K562 (cell line): ENCODE data around the gene UROD. TPM values are rescaled to one million over a fixed set of nuclear protein-coding genes. Genes with fewer than 3 reads are reported as not detected.

Experiments used
- BCOR ChIP-seq: fragments of 450-650 bp; IDR thresholded peaks from 2 replicates; pipeline ENCODE4 v1.6.1; 2016
- CXXC5 ChIP-seq: fragments of 250-450 bp; sonication (Bioruptor Pico); IDR thresholded peaks from 2 replicates; pipeline ENCODE4 v1.8.0; 2022; ENCODE audit warnings: inconsistent platforms, mild to moderate bottlenecking, moderate library complexity
- GATAD2A ChIP-seq: fragments of 450-650 bp; IDR thresholded peaks from 2 replicates; pipeline ENCODE4 v1.6.1; 2017
- KDM1A ChIP-seq, 2 experiments: fragments of 450-650 bp; IDR thresholded peaks; 2 replicates each; pipeline ENCODE4 v1.6.1; 2016; ENCODE audit warnings: mild to moderate bottlenecking in 2 of 2
- MED1 ChIP-seq: sonication (generic); formaldehyde crosslinking; IDR thresholded peaks from 2 replicates; pipeline ENCODE4 v1.8.1; 2023; ENCODE audit warnings: missing genetic modification reagents, borderline replicate concordance
- MTA3 ChIP-seq: fragments of 450-650 bp; formaldehyde crosslinking; IDR thresholded peaks from 2 replicates; pipeline ENCODE4 v1.6.1; 2017; ENCODE audit warnings: mild to moderate bottlenecking, borderline replicate concordance
- NEUROD1 ChIP-seq: fragments of 150-350 bp; IDR thresholded peaks from 2 replicates; pipeline ENCODE4 v1.6.1; 2014; ENCODE audit warnings: borderline replicate concordance, low read length, low read depth; ENCODE audit not compliant: partially characterized antibody
- PTBP1 ChIP-seq: fragments of 200-400 bp; formaldehyde crosslinking; IDR thresholded peaks from 2 replicates; pipeline ENCODE4 v1.6.1; 2017; ENCODE audit warnings: low read depth, low read length
- RBM34 ChIP-seq: fragments of 200-400 bp; formaldehyde crosslinking; IDR thresholded peaks from 2 replicates; pipeline ENCODE4 v1.6.1; 2018; ENCODE audit warnings: low read length, borderline replicate concordance; ENCODE audit not compliant: insufficient read depth
- SAFB ChIP-seq: fragments of 200-400 bp; formaldehyde crosslinking; IDR thresholded peaks from 2 replicates; pipeline ENCODE4 v1.6.1; 2017; ENCODE audit warnings: low read depth, low read length, borderline replicate concordance
- TAF7 ChIP-seq: fragments of 450-650 bp; IDR thresholded peaks from 2 replicates; pipeline ENCODE4 v1.6.1; 2016; ENCODE audit warnings: missing genetic modification characterization, missing compliant biosample characterization
- ZC3H8 ChIP-seq: fragments of 450-650 bp; IDR thresholded peaks from 2 replicates; pipeline ENCODE4 v1.6.1; 2017
- ZNF174 ChIP-seq: fragments of 250-450 bp; sonication (Bioruptor Pico); IDR thresholded peaks from 2 replicates; pipeline ENCODE4 v1.4.0; 2020; ENCODE audit warnings: mild to moderate bottlenecking
- polyA plus RNA-seq, 8 experiments: library from polyadenylated mRNA; depleted of rRNA in 4 of 8; stranded (reverse) in 5 of 8; unstranded in 3 of 8; fragments of >200 nt; fragmentation: Nextera tagmentation in 2 of 8; fragmentation: Illumina TruSeq in 1 of 8; extraction: Ambion mirVana in 2 of 8; extraction: Trizol in 1 of 8; gene quantifications; 2 replicates each; pipeline versions ENCODE4 v1.2.1 to v1.2.3, GENCODE V29; 2011 to 2014; ENCODE audit warnings: inconsistent platforms in 1 of 8, missing spikeins in 1 of 8
- total RNA-seq, 7 experiments: library from RNA; depleted of rRNA in 6 of 7; stranded (reverse); fragments of >200 nt in 6 of 7; fragmentation: Illumina TruSeq in 2 of 7; extraction: Trizol in 2 of 7; gene quantifications; 2 replicates each; pipeline versions ENCODE4 v1.2.1 to v1.2.3, GENCODE V29; 2011 to 2021; ENCODE audit warnings: low replicate concordance in 1 of 7
- TF ChIP-seq, protein P1 (sequence below): sonication (generic); formaldehyde crosslinking; IDR thresholded peaks from 2 replicates; pipeline ENCODE4 v1.8.1; 2023; ENCODE audit warnings: missing genetic modification reagents, mild to moderate bottlenecking, borderline replicate concordance
- TF ChIP-seq, protein P2 (sequence below): sonication (generic); formaldehyde crosslinking; IDR thresholded peaks from 2 replicates; pipeline ENCODE4 v1.8.0; 2023; ENCODE audit warnings: missing genetic modification reagents, mild to moderate bottlenecking, borderline replicate concordance
- TF ChIP-seq, protein P3 (sequence below): sonication (generic); formaldehyde crosslinking; IDR thresholded peaks from 2 replicates; pipeline ENCODE4 v1.8.1; 2023; ENCODE audit warnings: mild to moderate bottlenecking, missing genetic modification reagents

Gene UROD
- total and polyA plus RNA-seq, 9 of the 15 experiments (the other 6 are each of a cell fraction or from before 2014, with no cell fraction given) = 533 to 2,933 (median 1,100) TPM

DNA sequence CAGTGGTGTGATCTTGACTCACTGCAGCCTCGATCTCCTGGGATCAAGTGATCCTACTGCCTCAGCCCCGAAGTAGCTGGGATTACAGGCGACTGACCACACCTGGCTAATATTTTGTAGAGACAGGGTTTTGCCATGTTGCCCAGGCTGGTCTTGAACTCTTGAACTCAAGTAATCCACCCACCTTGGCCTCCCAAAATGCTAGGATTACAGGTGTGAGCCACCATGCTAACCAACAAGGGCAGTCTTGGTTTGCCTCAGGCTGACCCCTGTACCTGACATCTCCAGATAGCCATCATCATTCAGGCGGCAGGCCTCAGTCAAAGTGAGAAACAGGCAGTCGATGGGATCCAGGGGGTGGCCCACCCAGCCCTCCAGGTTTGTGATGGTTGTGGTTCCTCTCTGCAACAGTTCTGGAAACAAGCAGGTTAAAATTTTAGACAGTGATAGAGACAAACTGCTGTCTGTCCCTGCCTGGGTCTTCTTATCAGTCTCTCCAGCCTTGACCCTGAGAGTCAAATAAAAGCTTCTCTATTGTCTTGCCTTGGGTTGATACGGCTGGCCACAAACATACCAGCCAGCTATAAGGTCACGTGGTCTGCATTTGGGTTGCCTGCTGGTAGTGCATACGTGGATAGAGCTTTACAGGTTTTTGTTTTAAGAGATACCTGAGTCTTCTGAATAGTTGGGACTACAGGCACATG lies 26.8 kb downstream of the UROD start (continued):
- TF ChIP-seq, protein P1, sequence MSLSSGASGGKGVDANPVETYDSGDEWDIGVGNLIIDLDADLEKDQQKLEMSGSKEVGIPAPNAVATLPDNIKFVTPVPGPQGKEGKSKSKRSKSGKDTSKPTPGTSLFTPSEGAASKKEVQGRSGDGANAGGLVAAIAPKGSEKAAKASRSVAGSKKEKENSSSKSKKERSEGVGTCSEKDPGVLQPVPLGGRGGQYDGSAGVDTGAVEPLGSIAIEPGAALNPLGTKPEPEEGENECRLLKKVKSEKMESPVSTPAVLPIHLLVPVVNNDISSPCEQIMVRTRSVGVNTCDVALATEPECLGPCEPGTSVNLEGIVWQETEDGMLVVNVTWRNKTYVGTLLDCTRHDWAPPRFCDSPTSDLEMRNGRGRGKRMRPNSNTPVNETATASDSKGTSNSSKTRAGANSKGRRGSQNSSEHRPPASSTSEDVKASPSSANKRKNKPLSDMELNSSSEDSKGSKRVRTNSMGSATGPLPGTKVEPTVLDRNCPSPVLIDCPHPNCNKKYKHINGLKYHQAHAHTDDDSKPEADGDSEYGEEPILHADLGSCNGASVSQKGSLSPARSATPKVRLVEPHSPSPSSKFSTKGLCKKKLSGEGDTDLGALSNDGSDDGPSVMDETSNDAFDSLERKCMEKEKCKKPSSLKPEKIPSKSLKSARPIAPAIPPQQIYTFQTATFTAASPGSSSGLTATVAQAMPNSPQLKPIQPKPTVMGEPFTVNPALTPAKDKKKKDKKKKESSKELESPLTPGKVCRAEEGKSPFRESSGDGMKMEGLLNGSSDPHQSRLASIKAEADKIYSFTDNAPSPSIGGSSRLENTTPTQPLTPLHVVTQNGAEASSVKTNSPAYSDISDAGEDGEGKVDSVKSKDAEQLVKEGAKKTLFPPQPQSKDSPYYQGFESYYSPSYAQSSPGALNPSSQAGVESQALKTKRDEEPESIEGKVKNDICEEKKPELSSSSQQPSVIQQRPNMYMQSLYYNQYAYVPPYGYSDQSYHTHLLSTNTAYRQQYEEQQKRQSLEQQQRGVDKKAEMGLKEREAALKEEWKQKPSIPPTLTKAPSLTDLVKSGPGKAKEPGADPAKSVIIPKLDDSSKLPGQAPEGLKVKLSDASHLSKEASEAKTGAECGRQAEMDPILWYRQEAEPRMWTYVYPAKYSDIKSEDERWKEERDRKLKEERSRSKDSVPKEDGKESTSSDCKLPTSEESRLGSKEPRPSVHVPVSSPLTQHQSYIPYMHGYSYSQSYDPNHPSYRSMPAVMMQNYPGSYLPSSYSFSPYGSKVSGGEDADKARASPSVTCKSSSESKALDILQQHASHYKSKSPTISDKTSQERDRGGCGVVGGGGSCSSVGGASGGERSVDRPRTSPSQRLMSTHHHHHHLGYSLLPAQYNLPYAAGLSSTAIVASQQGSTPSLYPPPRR (CRISPR knock-in tag) = no peak; the same call in 1 of the 2 replicates
- TF ChIP-seq KDM1A (IDR thresholded peaks at IDR 0.05) (peak; percentile 96 to 98), RBM34 (no peak), PTBP1 (no peak), MTA3 (peak; percentile 83), BCOR (peak; percentile 85; the same call in 1 of the 2 replicates), MED1 (CRISPR knock-in tag) (no peak), ZNF174 (no peak), NEUROD1 (peak; percentile 12), TAF7 (tag) (no peak), SAFB (no peak), ZC3H8 (no peak), CXXC5 (CRISPR knock-in tag) (peak; percentile 77), GATAD2A (peak; percentile 27; the same call in 1 of the 2 replicates)
- TF ChIP-seq, protein P2, sequence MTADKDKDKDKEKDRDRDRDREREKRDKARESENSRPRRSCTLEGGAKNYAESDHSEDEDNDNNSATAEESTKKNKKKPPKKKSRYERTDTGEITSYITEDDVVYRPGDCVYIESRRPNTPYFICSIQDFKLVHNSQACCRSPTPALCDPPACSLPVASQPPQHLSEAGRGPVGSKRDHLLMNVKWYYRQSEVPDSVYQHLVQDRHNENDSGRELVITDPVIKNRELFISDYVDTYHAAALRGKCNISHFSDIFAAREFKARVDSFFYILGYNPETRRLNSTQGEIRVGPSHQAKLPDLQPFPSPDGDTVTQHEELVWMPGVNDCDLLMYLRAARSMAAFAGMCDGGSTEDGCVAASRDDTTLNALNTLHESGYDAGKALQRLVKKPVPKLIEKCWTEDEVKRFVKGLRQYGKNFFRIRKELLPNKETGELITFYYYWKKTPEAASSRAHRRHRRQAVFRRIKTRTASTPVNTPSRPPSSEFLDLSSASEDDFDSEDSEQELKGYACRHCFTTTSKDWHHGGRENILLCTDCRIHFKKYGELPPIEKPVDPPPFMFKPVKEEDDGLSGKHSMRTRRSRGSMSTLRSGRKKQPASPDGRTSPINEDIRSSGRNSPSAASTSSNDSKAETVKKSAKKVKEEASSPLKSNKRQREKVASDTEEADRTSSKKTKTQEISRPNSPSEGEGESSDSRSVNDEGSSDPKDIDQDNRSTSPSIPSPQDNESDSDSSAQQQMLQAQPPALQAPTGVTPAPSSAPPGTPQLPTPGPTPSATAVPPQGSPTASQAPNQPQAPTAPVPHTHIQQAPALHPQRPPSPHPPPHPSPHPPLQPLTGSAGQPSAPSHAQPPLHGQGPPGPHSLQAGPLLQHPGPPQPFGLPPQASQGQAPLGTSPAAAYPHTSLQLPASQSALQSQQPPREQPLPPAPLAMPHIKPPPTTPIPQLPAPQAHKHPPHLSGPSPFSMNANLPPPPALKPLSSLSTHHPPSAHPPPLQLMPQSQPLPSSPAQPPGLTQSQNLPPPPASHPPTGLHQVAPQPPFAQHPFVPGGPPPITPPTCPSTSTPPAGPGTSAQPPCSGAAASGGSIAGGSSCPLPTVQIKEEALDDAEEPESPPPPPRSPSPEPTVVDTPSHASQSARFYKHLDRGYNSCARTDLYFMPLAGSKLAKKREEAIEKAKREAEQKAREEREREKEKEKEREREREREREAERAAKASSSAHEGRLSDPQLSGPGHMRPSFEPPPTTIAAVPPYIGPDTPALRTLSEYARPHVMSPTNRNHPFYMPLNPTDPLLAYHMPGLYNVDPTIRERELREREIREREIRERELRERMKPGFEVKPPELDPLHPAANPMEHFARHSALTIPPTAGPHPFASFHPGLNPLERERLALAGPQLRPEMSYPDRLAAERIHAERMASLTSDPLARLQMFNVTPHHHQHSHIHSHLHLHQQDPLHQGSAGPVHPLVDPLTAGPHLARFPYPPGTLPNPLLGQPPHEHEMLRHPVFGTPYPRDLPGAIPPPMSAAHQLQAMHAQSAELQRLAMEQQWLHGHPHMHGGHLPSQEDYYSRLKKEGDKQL (CRISPR knock-in tag) = 0 out of 2 replicates have a peak, but pooled peaks have one; percentile 15
- TF ChIP-seq, protein P3, sequence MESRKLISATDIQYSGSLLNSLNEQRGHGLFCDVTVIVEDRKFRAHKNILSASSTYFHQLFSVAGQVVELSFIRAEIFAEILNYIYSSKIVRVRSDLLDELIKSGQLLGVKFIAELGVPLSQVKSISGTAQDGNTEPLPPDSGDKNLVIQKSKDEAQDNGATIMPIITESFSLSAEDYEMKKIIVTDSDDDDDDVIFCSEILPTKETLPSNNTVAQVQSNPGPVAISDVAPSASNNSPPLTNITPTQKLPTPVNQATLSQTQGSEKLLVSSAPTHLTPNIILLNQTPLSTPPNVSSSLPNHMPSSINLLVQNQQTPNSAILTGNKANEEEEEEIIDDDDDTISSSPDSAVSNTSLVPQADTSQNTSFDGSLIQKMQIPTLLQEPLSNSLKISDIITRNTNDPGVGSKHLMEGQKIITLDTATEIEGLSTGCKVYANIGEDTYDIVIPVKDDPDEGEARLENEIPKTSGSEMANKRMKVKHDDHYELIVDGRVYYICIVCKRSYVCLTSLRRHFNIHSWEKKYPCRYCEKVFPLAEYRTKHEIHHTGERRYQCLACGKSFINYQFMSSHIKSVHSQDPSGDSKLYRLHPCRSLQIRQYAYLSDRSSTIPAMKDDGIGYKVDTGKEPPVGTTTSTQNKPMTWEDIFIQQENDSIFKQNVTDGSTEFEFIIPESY (CRISPR knock-in tag) = no peak
